SK-N-SH (cell line): Measurements from ENCODE around the gene SLC24A3. TPM values are rescaled to one million over a fixed set of nuclear protein-coding genes. Genes with fewer than 3 reads are reported as not detected.

ENCODE experiments used
- CTCF ChIA-PET: fragments of 300-600, 350-600 bp; formaldehyde crosslinking; extraction: SDS; loops from one replicate; lab custom pipeline; 2021; lab: Yijun Ruan, JAX
- POLR2A ChIA-PET: fragments of 350-600 bp; sonication (Branson Sonifier 250); formaldehyde crosslinking; extraction: SDS; loops from one replicate; lab custom pipeline; 2020; ENCODE audit warnings: antibody characterized with exemption, inconsistent platforms; lab: Yijun Ruan, JAX
- DNase-seq: peaks from one replicate; pipeline ENCODE4 v3.0.0; 2012
- H2AFZ ChIP-seq: fragments of 200-600 bp; sonication (generic); 2 replicates; pipeline ENCODE4 v1.8.1; 2016; ENCODE audit warnings: antibody characterized with exemption, mild to moderate bottlenecking, low read depth
- H3F3A ChIP-seq: fragments of 200-600 bp; sonication (generic); replicated peaks from 2 replicates; pipeline ENCODE3; 2016; ENCODE audit warnings: antibody characterized with exemption, mild to moderate bottlenecking; ENCODE audit not compliant: insufficient read depth
- H3K27ac ChIP-seq, 2 experiments: fragments of 200-500 bp in 1 of 2; fragments of 200-600 bp in 1 of 2; sonication (Bioruptor generic) in 1 of 2; sonication (generic), shearing (Covaris generic) in 1 of 2; 2 replicates each; pipeline versions ENCODE4 v1.5.1 to v1.6.1; 2014 to 2016; ENCODE audit warnings: low read depth in 2 of 2, inconsistent platforms in 1 of 2, low read length in 1 of 2, mild to moderate bottlenecking in 1 of 2, mixed read lengths in 1 of 2
- H3K27me3 ChIP-seq: fragments of 200-600 bp; sonication (generic), shearing (Covaris generic); 2 replicates; pipeline ENCODE4 v1.6.1; 2016; ENCODE audit warnings: mixed run types; ENCODE audit not compliant: insufficient read depth
- H3K36me3 ChIP-seq, 2 experiments: fragments of 200-500 bp in 1 of 2; fragments of 200-600 bp in 1 of 2; sonication (Bioruptor generic) in 1 of 2; sonication (generic) in 1 of 2; replicated peaks in 1 of 2; 2 replicates each; pipeline versions ENCODE3 to v1.5.1; 2014 to 2016; ENCODE audit warnings: low read length in 1 of 2, mild to moderate bottlenecking in 1 of 2; ENCODE audit not compliant: insufficient read depth in 2 of 2, control insufficient read depth in 1 of 2
- H3K4me1 ChIP-seq, 2 experiments: fragments of 200-500 bp in 1 of 2; fragments of 200-600 bp in 1 of 2; sonication (Bioruptor generic) in 1 of 2; sonication (generic), shearing (Covaris generic) in 1 of 2; 2 replicates each; pipeline versions ENCODE4 v1.5.1 to v1.6.1; 2014 to 2016; ENCODE audit warnings: low read depth in 1 of 2, low read length in 1 of 2, mixed run types in 1 of 2; ENCODE audit not compliant: insufficient read depth in 2 of 2, control insufficient read depth in 1 of 2
- H3K4me2 ChIP-seq: fragments of 200-600 bp; sonication (generic), shearing (Covaris generic); 2 replicates; pipeline ENCODE4 v1.6.1; 2017; ENCODE audit warnings: mixed run types
- H3K4me3 ChIP-seq, 2 experiments: fragments of 200-500 bp in 1 of 2; fragments of 200-600 bp in 1 of 2; sonication (Bioruptor generic) in 1 of 2; sonication (generic), shearing (Covaris generic) in 1 of 2; 2 replicates each; pipeline versions ENCODE4 v1.5.1 to v1.8.1; 2014 to 2016; ENCODE audit warnings: low read depth in 2 of 2, inconsistent platforms in 1 of 2, low read length in 1 of 2, mild to moderate bottlenecking in 1 of 2, mixed read lengths in 1 of 2, moderate library complexity in 1 of 2
- H3K79me2 ChIP-seq: fragments of 200-600 bp; sonication (generic); 2 replicates; pipeline ENCODE4 v1.8.1; 2017; ENCODE audit warnings: mild to moderate bottlenecking; ENCODE audit not compliant: insufficient read depth
- H3K9ac ChIP-seq: fragments of 200-600 bp; sonication (generic); 2 replicates; pipeline ENCODE4 v1.6.1; 2017; ENCODE audit warnings: mixed run types
- H3K9me2 ChIP-seq: fragments of 200-600 bp; sonication (generic); 2 replicates; pipeline ENCODE4 v1.6.1; 2017; ENCODE audit warnings: mixed run types
- H3K9me3 ChIP-seq: fragments of 200-600 bp; sonication (generic); 2 replicates; pipeline ENCODE4 v1.6.1; 2017; ENCODE audit warnings: mixed run types, mild to moderate bottlenecking, moderate library complexity
- H4K20me1 ChIP-seq: fragments of 200-600 bp; sonication (generic); 2 replicates; pipeline ENCODE4 v1.6.1; 2017; ENCODE audit warnings: mild to moderate bottlenecking, mixed run types; ENCODE audit not compliant: insufficient read depth
- CTCF ChIP-seq: fragments of 200-600 bp; sonication (generic); IDR thresholded peaks from 2 replicates; pipeline ENCODE4 v1.6.1; 2017; ENCODE audit warnings: antibody characterized with exemption, mild to moderate bottlenecking, moderate library complexity
- ELF1 ChIP-seq: IDR thresholded peaks from 2 replicates; pipeline ENCODE4 v1.4.0; 2012
- EP300 ChIP-seq, 2 experiments: IDR thresholded peaks; 2 replicates each; pipeline versions ENCODE4 v1.4.0 to v1.6.1; 2012; ENCODE audit warnings: borderline replicate concordance in 1 of 2, low read depth in 1 of 2, low read length in 1 of 2
- FOXJ3 ChIP-seq: sonication (generic); formaldehyde crosslinking; IDR thresholded peaks from 2 replicates; pipeline ENCODE4 v1.5.1; 2020; ENCODE audit warnings: mild to moderate bottlenecking, missing genetic modification reagents
- FOXM1 ChIP-seq: IDR thresholded peaks from 2 replicates; pipeline ENCODE4 v1.4.0; 2012; ENCODE audit warnings: low read depth, mild to moderate bottlenecking
- GATA2 ChIP-seq: sonication (generic); formaldehyde crosslinking; IDR thresholded peaks from 2 replicates; pipeline ENCODE4 v1.5.0; 2020; ENCODE audit warnings: mild to moderate bottlenecking, missing genetic modification reagents
- MEF2A ChIP-seq: IDR thresholded peaks from 2 replicates; pipeline ENCODE4 v1.4.0; 2012; ENCODE audit warnings: low read depth, borderline replicate concordance
- PBX3 ChIP-seq: IDR thresholded peaks from 2 replicates; pipeline ENCODE4; 2012
- RCOR1 ChIP-seq: fragments of 150-350 bp; IDR thresholded peaks from 2 replicates; pipeline ENCODE4 v1.6.1; 2017; ENCODE audit warnings: antibody characterized with exemption, low read length
- REST ChIP-seq: IDR thresholded peaks from 2 replicates; pipeline ENCODE4 v1.6.1; 2012; ENCODE audit warnings: mild to moderate bottlenecking, low read depth, low read length, moderate library complexity
- RXRA ChIP-seq: IDR thresholded peaks from 2 replicates; pipeline ENCODE4 v1.4.0; 2012; ENCODE audit warnings: low read depth, mild to moderate bottlenecking, borderline replicate concordance
- SIN3A ChIP-seq: IDR thresholded peaks from 2 replicates; pipeline ENCODE4 v1.6.1; 2012; ENCODE audit warnings: low read depth, mild to moderate bottlenecking, low read length, moderate library complexity, borderline replicate concordance
- SMC3 ChIP-seq: IDR thresholded peaks from 2 replicates; pipeline ENCODE4 v1.6.1; 2012; ENCODE audit warnings: low read depth, low read length, improper control_type of control experiment
- TAF1 ChIP-seq: IDR thresholded peaks from 2 replicates; pipeline ENCODE4 v1.6.1; 2012; ENCODE audit warnings: low read depth, mild to moderate bottlenecking, low read length, moderate library complexity, borderline replicate concordance
- TCF12 ChIP-seq: IDR thresholded peaks from 2 replicates; pipeline ENCODE4 v1.4.0; 2012
- USF1 ChIP-seq: IDR thresholded peaks from 2 replicates; pipeline ENCODE4 v1.4.0; 2012; ENCODE audit warnings: low read depth, borderline replicate concordance
- USF2 ChIP-seq: fragments of 150-350 bp; IDR thresholded peaks from 2 replicates; pipeline ENCODE4 v1.6.1; 2017; ENCODE audit warnings: antibody characterized with exemption, low read length, low read depth, borderline replicate concordance
- YY1 ChIP-seq: IDR thresholded peaks from 2 replicates; pipeline ENCODE4 v1.4.0; 2012; ENCODE audit warnings: low read depth, mild to moderate bottlenecking
- ZBTB33 ChIP-seq: IDR thresholded peaks from 2 replicates; pipeline ENCODE4 v1.4.0; 2012; ENCODE audit warnings: low read depth, borderline replicate concordance
- WGBS: methylation state at CpG from one replicate; pipeline ENCODE4 v1.1.6; 2017; ENCODE audit warnings: low lambda C conversion rate; 5-methylcytosine and 5-hydroxymethylcytosine counted together
- polyA plus RNA-seq, 3 experiments: library from polyadenylated mRNA; depleted of rRNA; stranded (reverse); fragments of >200 nt; gene quantifications; 2 replicates each; pipeline ENCODE4 v1.2.3, GENCODE V29; 2012

SLC24A3 gene
- polyA plus RNA-seq, 1 of the 3 experiments (the other 2 are of a cell fraction) = not detected

GRCh38 chr20:19462491-19462890, 250.0 kb downstream of the SLC24A3 start:
- Histone ChIP-seq H3F3A (no peaks in the 10 kb centered on the region), H3K4me1 (no peaks in the 10 kb centered on the region), H3K4me3 (no peak overlapping the region), H3K9me3 (no peaks in the 10 kb centered on the region), H3K36me3 (no peaks in the 10 kb centered on the region), H3K4me2 (no peak overlapping the region), H2AFZ (no peak overlapping the region), H3K9ac (no peak overlapping the region), H4K20me1 (no peaks in the 10 kb centered on the region), H3K79me2 (no peaks in the 10 kb centered on the region), H3K27ac (no peak overlapping the region), H3K27me3 (peaks cover 2% of the 10 kb centered on the region; the same call in 1 of the 2 replicates), H3K9me2 (no peaks in the 10 kb centered on the region)
- ChIA-PET CTCF (no interaction called here), POLR2A (no interaction called here)
- DNase-seq = no peak
- TF ChIP-seq TAF1 (no peak), EP300 (IDR thresholded peaks at IDR 0.05; ENCODE audit: borderline replicate concordance in 1 of 2, low read depth in 1 of 2, low read length in 1 of 2) (no peak), RXRA (no peak), FOXM1 (no peak), RCOR1 (no peak), SIN3A (no peak), USF2 (no peak), ZBTB33 (no peak), SMC3 (no peak), USF1 (no peak), ELF1 (no peak), MEF2A (no peak), FOXJ3 (no peak), PBX3 (no peak), YY1 (no peak), CTCF (no peak), REST (no peak), GATA2 (CRISPR knock-in tag) (no peak), TCF12 (no peak)
- WGBS = 0% methylated on average over 3 of the region's 6 CpGs
